NCI-H69 (cell line): ENCODE data around the gene PRODH.
"Not testable (repeated sequence)": the region's sequence is repeated elsewhere in the genome, so short reads cannot be mapped to it uniquely, and the experiment has no call there.

Experiments
- DNase-seq: peaks from one replicate; lab custom pipeline; 2025; lab: John Stamatoyannopoulos, UW

PRODH gene

GRCh38 chr22:18967391-18968010, 31.4 kb upstream of the PRODH start:
- DNase-seq: peak; percentile 68

GRCh38 chr22:18966748-18967147, 30.7 kb upstream of the PRODH start:
- peak; percentile 30 for DNase-seq

- peak; percentile 28 for DNase-seq
These were observed 29.7 kb upstream of the PRODH start for GRCh38 chr22:18965526-18966421.

- not testable (repeated sequence) for DNase-seq
These were observed 28.6 kb upstream of the PRODH start for GRCh38 chr22:18964501-18965265.

- not testable (repeated sequence) for DNase-seq
These were observed 28.0 kb upstream of the PRODH start for GRCh38 chr22:18964051-18964450.

GRCh38 chr22:18962308-18962635, 26.2 kb upstream of the PRODH start:
- DNase-seq: no peak

GRCh38 chr22:18961632-18962307, 25.7 kb upstream of the PRODH start:
- DNase-seq: not testable (repeated sequence)

GRCh38 chr22:18961201-18961600, 25.1 kb upstream of the PRODH start:
- not testable (repeated sequence) for DNase-seq

GRCh38 chr22:18960166-18960820, 24.2 kb upstream of the PRODH start:
- DNase-seq: not testable (repeated sequence)

- not testable (repeated sequence) for DNase-seq
These were observed 23.6 kb upstream of the PRODH start for GRCh38 chr22:18959741-18960140.

- not testable (repeated sequence) for DNase-seq
These were observed 23.2 kb upstream of the PRODH start for GRCh38 chr22:18959266-18959665.

GRCh38 chr22:18958738-18959137, 22.6 kb upstream of the PRODH start:
- DNase-seq: not testable (repeated sequence)

- DNase-seq: peak; percentile 76
These were observed 22.2 kb upstream of the PRODH start for GRCh38 chr22:18958321-18958705.

GRCh38 chr22:18957621-18958320, 21.7 kb upstream of the PRODH start:
- DNase-seq: peak; percentile 23

GRCh38 chr22:18956956-18957355, 20.9 kb upstream of the PRODH start:
- not testable (repeated sequence) for DNase-seq

- DNase-seq: not testable (repeated sequence)
These were observed 20.2 kb upstream of the PRODH start for GRCh38 chr22:18956121-18956895.

- no peak for DNase-seq
These were observed 19.6 kb upstream of the PRODH start for GRCh38 chr22:18955696-18956095.

- no peak for DNase-seq
These were observed 19.0 kb upstream of the PRODH start for GRCh38 chr22:18954990-18955571.

GRCh38 chr22:18954303-18954989, 18.4 kb upstream of the PRODH start:
- DNase-seq: peak; percentile 68
